ENCODE data around the gene VIT.

DNA sequence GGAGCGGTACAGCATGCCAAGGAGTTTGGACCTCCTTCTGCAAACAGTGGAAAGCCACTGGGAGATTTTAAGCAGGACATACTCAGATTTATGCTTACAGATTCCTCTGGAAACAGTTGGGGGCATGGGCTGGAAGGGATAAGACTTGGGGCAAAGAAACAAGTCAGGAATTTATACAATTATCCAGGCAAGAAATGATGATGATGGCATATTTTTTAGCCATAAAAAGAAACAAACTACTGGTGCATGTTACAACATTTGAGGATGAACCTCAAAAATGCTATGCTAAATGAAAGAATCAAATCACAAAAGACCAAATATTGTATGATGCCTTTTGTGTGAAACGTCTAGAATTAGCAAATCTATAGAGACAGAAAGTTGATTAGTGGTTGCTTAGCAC, 13.5 kb upstream of the VIT start:
- TF ChIP-seq, protein P1, sequence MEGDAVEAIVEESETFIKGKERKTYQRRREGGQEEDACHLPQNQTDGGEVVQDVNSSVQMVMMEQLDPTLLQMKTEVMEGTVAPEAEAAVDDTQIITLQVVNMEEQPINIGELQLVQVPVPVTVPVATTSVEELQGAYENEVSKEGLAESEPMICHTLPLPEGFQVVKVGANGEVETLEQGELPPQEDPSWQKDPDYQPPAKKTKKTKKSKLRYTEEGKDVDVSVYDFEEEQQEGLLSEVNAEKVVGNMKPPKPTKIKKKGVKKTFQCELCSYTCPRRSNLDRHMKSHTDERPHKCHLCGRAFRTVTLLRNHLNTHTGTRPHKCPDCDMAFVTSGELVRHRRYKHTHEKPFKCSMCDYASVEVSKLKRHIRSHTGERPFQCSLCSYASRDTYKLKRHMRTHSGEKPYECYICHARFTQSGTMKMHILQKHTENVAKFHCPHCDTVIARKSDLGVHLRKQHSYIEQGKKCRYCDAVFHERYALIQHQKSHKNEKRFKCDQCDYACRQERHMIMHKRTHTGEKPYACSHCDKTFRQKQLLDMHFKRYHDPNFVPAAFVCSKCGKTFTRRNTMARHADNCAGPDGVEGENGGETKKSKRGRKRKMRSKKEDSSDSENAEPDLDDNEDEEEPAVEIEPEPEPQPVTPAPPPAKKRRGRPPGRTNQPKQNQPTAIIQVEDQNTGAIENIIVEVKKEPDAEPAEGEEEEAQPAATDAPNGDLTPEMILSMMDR (IDR thresholded peaks at IDR 0.05; ENCODE audit: insufficient read depth, low read length, poor library complexity, severe bottlenecking) = no peak
- no peak for TF ChIP-seq EZH2phosphoT487 (conservative IDR thresholded peaks at IDR 0.05; ENCODE audit: low read length)

Data from SU-DHL-6 (cell line).